H9 (cell line): ENCODE results near the gene IL12RB2. TPM values are rescaled to one million over a fixed set of nuclear protein-coding genes. Genes with fewer than 3 reads are reported as not detected.

Experiments used
- DNase-seq: peaks from one replicate; pipeline ENCODE4 v3.0.0-alpha.2; 2017
- H2AFZ ChIP-seq: one replicate; pipeline ENCODE4 v1.6.1; 2013; ENCODE audit warnings: mild to moderate bottlenecking, low read length, control low read depth, moderate library complexity
- H2AK5ac ChIP-seq: 2 replicates; pipeline ENCODE4 v1.6.1; 2013; ENCODE audit warnings: low read length, control low read depth, mixed read lengths; ENCODE audit not compliant: insufficient read length
- H2BK120ac ChIP-seq: one replicate; pipeline ENCODE4 v1.6.1; 2013; ENCODE audit warnings: low read depth, mild to moderate bottlenecking, low read length, control low read depth, inconsistent platforms; ENCODE audit not compliant: poor library complexity, severe bottlenecking
- H2BK12ac ChIP-seq: 2 replicates; pipeline ENCODE4 v1.6.1; 2013; ENCODE audit warnings: low read length, control low read depth, mixed read lengths, low read depth; ENCODE audit not compliant: insufficient read length
- H2BK15ac ChIP-seq: 2 replicates; pipeline ENCODE4 v1.6.1; 2013; ENCODE audit warnings: low read depth, low read length, control low read depth
- H2BK20ac ChIP-seq: one replicate; pipeline ENCODE4 v1.6.1; 2013; ENCODE audit warnings: low read depth, mild to moderate bottlenecking, low read length, control low read depth, inconsistent platforms; ENCODE audit not compliant: poor library complexity, severe bottlenecking
- H2BK5ac ChIP-seq: 2 replicates; pipeline ENCODE4 v1.6.1; 2013; ENCODE audit warnings: low read length, control low read depth, mixed read lengths; ENCODE audit not compliant: insufficient read length
- H3K14ac ChIP-seq: 2 replicates; pipeline ENCODE4 v1.6.1; 2013; ENCODE audit warnings: low read length, control low read depth; ENCODE audit not compliant: insufficient read depth
- H3K18ac ChIP-seq: 2 replicates; pipeline ENCODE4 v1.6.1; 2013; ENCODE audit warnings: low read depth, mild to moderate bottlenecking, mixed read lengths, low read length, control low read depth; ENCODE audit not compliant: insufficient read length
- H3K23ac ChIP-seq: 2 replicates; pipeline ENCODE4 v1.6.1; 2013; ENCODE audit warnings: low read length, control low read depth, mixed read lengths, low read depth; ENCODE audit not compliant: insufficient read length
- H3K23me2 ChIP-seq: 2 replicates; pipeline ENCODE4 v1.6.1; 2013; ENCODE audit warnings: low read depth, mild to moderate bottlenecking, mixed read lengths, low read length, control low read depth; ENCODE audit not compliant: insufficient read length, poor library complexity, severe bottlenecking
- H3K27ac ChIP-seq: 2 replicates; pipeline ENCODE4 v1.5.1; 2013; ENCODE audit warnings: low read length, control low read depth, mixed read lengths, low read depth; ENCODE audit not compliant: insufficient read length
- H3K27me3 ChIP-seq: 2 replicates; pipeline ENCODE4 v1.6.1; 2013; ENCODE audit warnings: low read length, control low read depth, inconsistent platforms; ENCODE audit not compliant: insufficient read depth
- H3K4ac ChIP-seq: 2 replicates; pipeline ENCODE4 v1.6.1; 2013; ENCODE audit warnings: low read depth, mild to moderate bottlenecking, control low read depth, inconsistent platforms, low read length, moderate library complexity
- H3K4me1 ChIP-seq: 2 replicates; pipeline ENCODE4 v1.6.1; 2013; ENCODE audit warnings: low read length, control low read depth, inconsistent platforms; ENCODE audit not compliant: insufficient read depth
- H3K4me2 ChIP-seq: 2 replicates; pipeline ENCODE4 v1.6.1; 2013; ENCODE audit warnings: low read length, control low read depth, mixed read lengths; ENCODE audit not compliant: insufficient read length, insufficient read depth
- H3K56ac ChIP-seq: 2 replicates; pipeline ENCODE4 v1.6.1; 2013; ENCODE audit warnings: low read depth, mild to moderate bottlenecking, mixed read lengths, low read length, control low read depth; ENCODE audit not compliant: insufficient read length
- H3K79me1 ChIP-seq: 2 replicates; pipeline ENCODE4 v1.6.1; 2013; ENCODE audit warnings: low read depth, mild to moderate bottlenecking, moderate library complexity, low read length, control low read depth, inconsistent platforms; ENCODE audit not compliant: insufficient read depth, poor library complexity, severe bottlenecking
- H3K79me2 ChIP-seq: 2 replicates; pipeline ENCODE4 v1.6.1; 2013; ENCODE audit warnings: low read length, control low read depth, inconsistent platforms; ENCODE audit not compliant: insufficient read depth
- H3K9ac ChIP-seq: 2 replicates; pipeline ENCODE4 v1.6.1; 2013; ENCODE audit warnings: low read length, control low read depth, mixed read lengths; ENCODE audit not compliant: insufficient read length; ENCODE audit errors: extremely low read depth
- H3K9me3 ChIP-seq: one replicate; pipeline ENCODE4 v1.6.1; 2013; ENCODE audit warnings: low read depth, low read length, inconsistent platforms; ENCODE audit not compliant: control insufficient read depth
- H3T11ph ChIP-seq: one replicate; pipeline ENCODE4 v1.6.1; 2013; ENCODE audit warnings: mild to moderate bottlenecking, low read length, control low read depth, inconsistent platforms
- H4K20me1 ChIP-seq: one replicate; pipeline ENCODE4 v1.6.1; 2013; ENCODE audit not compliant: control insufficient read depth, insufficient read length, insufficient read depth
- H4K5ac ChIP-seq: 2 replicates; pipeline ENCODE4 v1.6.1; 2013; ENCODE audit warnings: low read depth, mild to moderate bottlenecking, mixed read lengths, low read length, control low read depth; ENCODE audit not compliant: insufficient read length
- H4K8ac ChIP-seq: replicated peaks from 2 replicates; pipeline ENCODE4 v1.6.1; 2013; ENCODE audit warnings: low read length, control low read depth, mixed read lengths, low read depth; ENCODE audit not compliant: insufficient read length
- H4K91ac ChIP-seq: 2 replicates; pipeline ENCODE4 v1.6.1; 2013; ENCODE audit warnings: low read depth, mild to moderate bottlenecking, moderate library complexity, mixed read lengths, low read length, control low read depth; ENCODE audit not compliant: insufficient read length
- H3K27ac Mint-ChIP-seq, 3 experiments: 2 replicates in 2 of 3; 3 replicates in 1 of 3; pipeline ENCODE4 v1.8.0; 2020 to 2021; ENCODE audit warnings: mixed read lengths in 3 of 3, mild to moderate bottlenecking in 1 of 3, moderate library complexity in 1 of 3
- H3K27me3 Mint-ChIP-seq: 2 replicates; pipeline ENCODE4 v1.8.0; 2021; ENCODE audit warnings: low read depth, mild to moderate bottlenecking, moderate library complexity, mixed read lengths
- H3K36me3 Mint-ChIP-seq, 3 experiments: 2 replicates in 2 of 3; 3 replicates in 1 of 3; pipeline ENCODE4 v1.8.0; 2020 to 2021; ENCODE audit warnings: low read depth in 3 of 3, mixed read lengths in 3 of 3; ENCODE audit not compliant: insufficient read depth in 1 of 3
- H3K4me1 Mint-ChIP-seq, 2 experiments: 2 replicates each; pipeline ENCODE4 v1.8.0; 2020; ENCODE audit warnings: mixed read lengths in 2 of 2
- H3K4me3 Mint-ChIP-seq, 2 experiments: 2 replicates in 1 of 2; 3 replicates in 1 of 2; pipeline ENCODE4 v1.8.0; 2020 to 2021; ENCODE audit warnings: mild to moderate bottlenecking in 2 of 2, mixed read lengths in 2 of 2, moderate library complexity in 1 of 2
- H3K9me3 Mint-ChIP-seq, 2 experiments: 2 replicates in 1 of 2; 3 replicates in 1 of 2; pipeline ENCODE4 v1.8.0; 2020; ENCODE audit warnings: mild to moderate bottlenecking in 2 of 2, mixed read lengths in 2 of 2, moderate library complexity in 1 of 2
- WGBS: extraction: QIAGEN DNeasy Blood & Tissue Kit; methylation state at CpG from one replicate; pipeline ENCODE4 v1.1.7; 2013; ENCODE audit warnings: missing lambda C conversion rate, low lambda C conversion rate, mixed read lengths; ENCODE audit not compliant: insufficient read length; ENCODE audit errors: extremely low coverage; 5-methylcytosine and 5-hydroxymethylcytosine counted together
- total RNA-seq: library from RNA; stranded (reverse); gene quantifications from 2 replicates; pipeline ENCODE4 v1.2.1, GENCODE V29; 2021
- TF ChIP-seq, protein P1 (sequence below): fragments of 200-600 bp; sonication (generic); conservative IDR thresholded peaks from 3 replicates; pipeline ENCODE4 v1.8.0; 2021; ENCODE audit warnings: antibody characterized with exemption, mild to moderate bottlenecking

Gene IL12RB2
- total RNA-seq, 1 experiment from 2014 or later: 0.77 TPM

DNA sequence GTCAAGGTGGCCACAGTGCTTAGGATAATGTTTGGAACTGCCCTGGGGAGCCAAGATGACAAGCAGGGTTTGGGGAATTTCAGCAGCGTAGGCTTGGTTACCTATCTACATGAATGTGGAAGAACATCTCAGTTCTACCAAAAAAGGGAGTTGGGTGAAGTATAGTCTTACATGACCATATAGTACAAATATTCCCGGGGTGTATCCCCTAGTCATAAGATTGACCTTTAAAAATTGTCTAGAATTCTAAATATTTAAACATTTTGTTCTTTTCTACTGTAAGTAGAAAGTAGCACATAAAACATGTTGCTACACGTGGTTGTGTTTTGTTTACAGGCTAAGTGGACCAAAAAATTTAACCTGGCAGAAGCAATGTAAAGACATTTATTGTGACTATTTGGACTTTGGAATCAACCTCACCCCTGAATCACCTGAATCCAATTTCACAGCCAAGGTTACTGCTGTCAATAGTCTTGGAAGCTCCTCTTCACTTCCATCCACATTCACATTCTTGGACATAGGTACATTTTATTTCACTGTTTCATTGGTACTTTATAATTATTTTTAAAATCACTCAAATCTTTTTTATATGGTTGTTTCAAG lies 20.3 kb downstream of the IL12RB2 start:
- no peak overlapping the region for H2AFZ ChIP-seq
- no peaks in the 10 kb centered on the region; a peak in 1 of 5 replicates for H3K9me3 Mint-ChIP-seq
- no peak overlapping the region for H3K9ac ChIP-seq
- H3K27ac ChIP-seq: no peak overlapping the region
- H2BK12ac ChIP-seq: no peak overlapping the region
- H3K27me3 ChIP-seq: no peaks in the 10 kb centered on the region
- no peak overlapping the region for H3K14ac ChIP-seq
- no peaks in the 10 kb centered on the region for H3K79me1 ChIP-seq
- no peak overlapping the region for H3K23ac ChIP-seq
- no peak overlapping the region for H3K27ac Mint-ChIP-seq
- no peak for DNase-seq
- H2BK20ac ChIP-seq: no peak overlapping the region
- no peak overlapping the region for H3K4ac ChIP-seq
- H3K27me3 Mint-ChIP-seq: peaks cover 8% of the 10 kb centered on the region
- H2BK5ac ChIP-seq: no peak overlapping the region
- peaks cover 13 to 20% of the 10 kb centered on the region in 2 experiments for H3K4me1 Mint-ChIP-seq
- no peaks in the 10 kb centered on the region for H4K20me1 ChIP-seq
- H3K36me3 Mint-ChIP-seq: no peaks in the 10 kb centered on the region
- TF ChIP-seq, protein P1, sequence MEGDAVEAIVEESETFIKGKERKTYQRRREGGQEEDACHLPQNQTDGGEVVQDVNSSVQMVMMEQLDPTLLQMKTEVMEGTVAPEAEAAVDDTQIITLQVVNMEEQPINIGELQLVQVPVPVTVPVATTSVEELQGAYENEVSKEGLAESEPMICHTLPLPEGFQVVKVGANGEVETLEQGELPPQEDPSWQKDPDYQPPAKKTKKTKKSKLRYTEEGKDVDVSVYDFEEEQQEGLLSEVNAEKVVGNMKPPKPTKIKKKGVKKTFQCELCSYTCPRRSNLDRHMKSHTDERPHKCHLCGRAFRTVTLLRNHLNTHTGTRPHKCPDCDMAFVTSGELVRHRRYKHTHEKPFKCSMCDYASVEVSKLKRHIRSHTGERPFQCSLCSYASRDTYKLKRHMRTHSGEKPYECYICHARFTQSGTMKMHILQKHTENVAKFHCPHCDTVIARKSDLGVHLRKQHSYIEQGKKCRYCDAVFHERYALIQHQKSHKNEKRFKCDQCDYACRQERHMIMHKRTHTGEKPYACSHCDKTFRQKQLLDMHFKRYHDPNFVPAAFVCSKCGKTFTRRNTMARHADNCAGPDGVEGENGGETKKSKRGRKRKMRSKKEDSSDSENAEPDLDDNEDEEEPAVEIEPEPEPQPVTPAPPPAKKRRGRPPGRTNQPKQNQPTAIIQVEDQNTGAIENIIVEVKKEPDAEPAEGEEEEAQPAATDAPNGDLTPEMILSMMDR: no peak
- no peak overlapping the region for H4K5ac ChIP-seq
- no peak overlapping the region for H2AK5ac ChIP-seq
- H3K4me1 ChIP-seq: no peaks in the 10 kb centered on the region; the same call in 1 of the 2 replicates
- no peaks in the 10 kb centered on the region for H3K9me3 ChIP-seq
- no peak overlapping the region for H3K18ac ChIP-seq
- no peak overlapping the region for H3K4me2 ChIP-seq
- no CpG with 5 or more reads among the region's 3 CpGs for WGBS
- H2BK15ac ChIP-seq: no peak overlapping the region
- no peaks in the 10 kb centered on the region for H3K79me2 ChIP-seq
- H2BK120ac ChIP-seq: no peak overlapping the region
- H4K91ac ChIP-seq: no peak overlapping the region
- no peak overlapping the region for H3K4me3 Mint-ChIP-seq
- H4K8ac ChIP-seq: no peak overlapping the region
- H3K23me2 ChIP-seq: no peaks in the 10 kb centered on the region
- H3K56ac ChIP-seq: no peak overlapping the region
- H3T11ph ChIP-seq: no peak overlapping the region
